HepG2 (cell line): ENCODE results near the gene SLC25A22. TPM values are rescaled to one million over a fixed set of nuclear protein-coding genes. Genes with fewer than 3 reads are reported as not detected.
A peak's percentile ranks its signal among the peaks of the same experiment; 100 is the strongest.

Experiments used
- AGO1 ChIP-seq: fragments of 200-400 bp; formaldehyde crosslinking; IDR thresholded peaks from 2 replicates; pipeline ENCODE4 v1.6.1; 2017; ENCODE audit warnings: mild to moderate bottlenecking, low read depth, low read length, moderate library complexity; ENCODE audit not compliant: poor library complexity, severe bottlenecking
- AKAP8 ChIP-seq: sonication (generic); formaldehyde crosslinking; IDR thresholded peaks from 2 replicates; pipeline ENCODE4 v1.5.1; 2020; ENCODE audit warnings: mild to moderate bottlenecking, missing genetic modification reagents
- BRD4 ChIP-seq: sonication (generic); formaldehyde crosslinking; IDR thresholded peaks from 2 replicates; pipeline ENCODE4 v1.4.0; 2020; ENCODE audit warnings: missing genetic modification reagents
- CBX5 ChIP-seq: sonication (generic); formaldehyde crosslinking; IDR thresholded peaks from 2 replicates; pipeline ENCODE4 v1.4.0; 2020; ENCODE audit warnings: missing genetic modification reagents, borderline replicate concordance
- ELK4 ChIP-seq: sonication (generic); formaldehyde crosslinking; IDR thresholded peaks from 2 replicates; pipeline ENCODE4 v1.9.0; 2021; ENCODE audit warnings: missing genetic modification reagents, borderline replicate concordance
- FOXM1 ChIP-seq: sonication (generic); formaldehyde crosslinking; IDR thresholded peaks from 2 replicates; pipeline ENCODE4 v1.5.0; 2020; ENCODE audit warnings: missing genetic modification reagents
- GTF2F1 ChIP-seq: fragments of 150-350 bp; IDR thresholded peaks from 2 replicates; pipeline ENCODE4 v1.6.1; 2014; ENCODE audit warnings: low read length
- HCFC1 ChIP-seq: fragments of 150-350 bp; IDR thresholded peaks from 2 replicates; pipeline ENCODE4 v1.6.1; 2014; ENCODE audit warnings: low read depth, low read length
- HOXA9 ChIP-seq: sonication (generic); formaldehyde crosslinking; IDR thresholded peaks from 2 replicates; pipeline ENCODE4 v1.8.1; 2022; ENCODE audit warnings: missing genetic modification reagents, mild to moderate bottlenecking, moderate library complexity, borderline replicate concordance
- ISX ChIP-seq: sonication (generic); formaldehyde crosslinking; conservative IDR thresholded peaks from 2 replicates; pipeline ENCODE4 v1.5.0; 2020; ENCODE audit warnings: missing genetic modification reagents
- KDM1A ChIP-seq: IDR thresholded peaks from 2 replicates; pipeline ENCODE4 v1.6.1; 2016; ENCODE audit warnings: missing compliant biosample characterization
- MED1 ChIP-seq: sonication (generic); formaldehyde crosslinking; IDR thresholded peaks from 2 replicates; pipeline ENCODE4 v1.4.0; 2020; ENCODE audit warnings: missing genetic modification reagents
- MEIS2 ChIP-seq: sonication (generic); formaldehyde crosslinking; IDR thresholded peaks from 2 replicates; pipeline ENCODE4 v1.9.0; 2021; ENCODE audit warnings: mild to moderate bottlenecking, missing genetic modification reagents
- NR1H2 ChIP-seq: sonication (generic); formaldehyde crosslinking; IDR thresholded peaks from 2 replicates; pipeline ENCODE4 v1.8.1; 2022; ENCODE audit warnings: low read depth, missing genetic modification reagents, borderline replicate concordance
- POLR2G ChIP-seq: fragments of 200-400 bp; formaldehyde crosslinking; IDR thresholded peaks from 2 replicates; pipeline ENCODE4 v1.6.1; 2018; ENCODE audit warnings: mild to moderate bottlenecking, low read depth, low read length, moderate library complexity
- RBM22 ChIP-seq: fragments of 200-400 bp; formaldehyde crosslinking; optimal IDR thresholded peaks from 2 replicates; pipeline ENCODE3; 2017; ENCODE audit warnings: mild to moderate bottlenecking, low read length, moderate library complexity
- RFXAP ChIP-seq: sonication (generic); formaldehyde crosslinking; IDR thresholded peaks from 2 replicates; pipeline ENCODE4 v1.4.0; 2020; ENCODE audit warnings: missing genetic modification reagents, borderline replicate concordance
- SMC3 ChIP-seq: IDR thresholded peaks from 2 replicates; pipeline ENCODE4 v1.6.1; 2011; ENCODE audit warnings: low read length, improper control_type of control experiment
- SNAI1 ChIP-seq: sonication (generic); formaldehyde crosslinking; IDR thresholded peaks from 2 replicates; pipeline ENCODE4 v1.5.0; 2020; ENCODE audit warnings: mild to moderate bottlenecking, missing genetic modification reagents, borderline replicate concordance
- THAP8 ChIP-seq: sonication (generic); formaldehyde crosslinking; IDR thresholded peaks from 2 replicates; pipeline ENCODE4 v1.5.1; 2020; ENCODE audit warnings: missing genetic modification reagents, mild to moderate bottlenecking, borderline replicate concordance
- ZBTB42 ChIP-seq: sonication (generic); formaldehyde crosslinking; IDR thresholded peaks from 2 replicates; pipeline ENCODE4 v1.5.0; 2020; ENCODE audit warnings: mild to moderate bottlenecking, missing genetic modification reagents
- ZFP62 ChIP-seq: sonication (generic); formaldehyde crosslinking; IDR thresholded peaks from 2 replicates; pipeline ENCODE4 v1.4.0; 2020; ENCODE audit warnings: missing genetic modification reagents
- ZKSCAN8 ChIP-seq: IDR thresholded peaks from 2 replicates; pipeline ENCODE4 v1.6.1; 2016; ENCODE audit warnings: borderline replicate concordance, missing genetic modification reagents, missing compliant biosample characterization
- ZNF24 ChIP-seq: fragments of 450-650 bp; IDR thresholded peaks from 2 replicates; pipeline ENCODE4 v1.6.1; 2017; ENCODE audit warnings: antibody characterized with exemption, mild to moderate bottlenecking
- ZNF546 ChIP-seq: sonication (generic); formaldehyde crosslinking; conservative IDR thresholded peaks from 2 replicates; pipeline ENCODE4 v1.8.1; 2023; ENCODE audit warnings: mild to moderate bottlenecking, missing genetic modification reagents
- ZNF563 ChIP-seq: sonication (generic); formaldehyde crosslinking; IDR thresholded peaks from 2 replicates; pipeline ENCODE4 v1.8.0; 2022; ENCODE audit warnings: mild to moderate bottlenecking, moderate library complexity, missing genetic modification reagents
- ZNF687 ChIP-seq: sonication (generic); formaldehyde crosslinking; IDR thresholded peaks from 2 replicates; pipeline ENCODE4 v1.5.1; 2020; ENCODE audit warnings: mild to moderate bottlenecking, missing genetic modification reagents, moderate library complexity
- ZNF816 ChIP-seq: sonication (generic); formaldehyde crosslinking; IDR thresholded peaks from 2 replicates; pipeline ENCODE4 v1.8.0; 2022; ENCODE audit warnings: missing genetic modification reagents, mild to moderate bottlenecking, borderline replicate concordance
- polyA plus RNA-seq, 8 experiments: library from polyadenylated mRNA; depleted of rRNA in 3 of 8; stranded (reverse) in 7 of 8; unstranded in 1 of 8; fragments of >200 nt; fragmentation: Illumina TruSeq in 4 of 8; extraction: Trizol in 4 of 8; gene quantifications; 2 replicates each; pipeline versions ENCODE4 v1.2.1 to v1.2.3, GENCODE V29; 2011 to 2016; ENCODE audit warnings: low read depth in 4 of 8, missing spikeins in 1 of 8, mixed read lengths in 1 of 8; ENCODE audit not compliant: insufficient read depth in 1 of 8
- total RNA-seq, 5 experiments: library from RNA; depleted of rRNA; stranded (reverse); fragments of >200 nt; fragmentation: Illumina TruSeq; extraction: Trizol; gene quantifications; 2 replicates each; pipeline ENCODE4 v1.2.3, GENCODE V29; 2016; ENCODE audit warnings: low read depth in 1 of 5

The SLC25A22 gene
- total and polyA plus RNA-seq, 2 of the 13 experiments (the other 11 are each of a cell fraction or from before 2014, with no cell fraction given): 12.4 to 19.2 TPM

GRCh38 chr11:813456-814096 is 15.5 kb upstream of the SLC25A22 start (continued):
- no peak for TF ChIP-seq ZBTB42
- no peak for TF ChIP-seq SMC3
- no peak for TF ChIP-seq SNAI1 (CRISPR knock-in tag)
- peak; percentile 49; the same call in 1 of the 2 replicates for TF ChIP-seq AKAP8 (CRISPR knock-in tag)
- TF ChIP-seq HCFC1: no peak
- no peak for TF ChIP-seq RFXAP (CRISPR knock-in tag)
- TF ChIP-seq RBM22: peak; percentile 73
- TF ChIP-seq HOXA9 (CRISPR knock-in tag): no peak
- no peak for TF ChIP-seq ZNF24
- TF ChIP-seq GTF2F1: no peak
- TF ChIP-seq ISX (CRISPR knock-in tag): no peak
- no peak for TF ChIP-seq THAP8 (CRISPR knock-in tag)
- no peak for TF ChIP-seq ELK4 (CRISPR knock-in tag)
- no peak for TF ChIP-seq BRD4
- TF ChIP-seq KDM1A (CRISPR knock-in tag): no peak
- no peak for TF ChIP-seq ZNF816 (CRISPR knock-in tag)
- no peak for TF ChIP-seq NR1H2 (CRISPR knock-in tag)
- peak; percentile 73 for TF ChIP-seq AGO1
- TF ChIP-seq ZKSCAN8 (CRISPR knock-in tag): no peak
- TF ChIP-seq FOXM1: no peak
- TF ChIP-seq ZNF563 (CRISPR knock-in tag): no peak
- no peak for TF ChIP-seq ZNF546 (CRISPR knock-in tag)
- peak; percentile 31 for TF ChIP-seq ZNF687 (CRISPR knock-in tag)
- no peak for TF ChIP-seq ZFP62
- TF ChIP-seq CBX5 (CRISPR knock-in tag): no peak
- peak; percentile 46 for TF ChIP-seq POLR2G
- TF ChIP-seq MEIS2 (CRISPR knock-in tag): no peak
- no peak for TF ChIP-seq MED1 (CRISPR knock-in tag)
